SU-DHL-6 (cell line): ENCODE measurements around the gene HCN1.

Experiments used
- H2AFZ ChIP-seq: fragments of 200-600 bp; sonication (generic); 2 replicates; pipeline ENCODE4 v1.6.1; 2014; ENCODE audit warnings: low read depth, mild to moderate bottlenecking, moderate library complexity, mixed read lengths, antibody characterized with exemption, low read length; ENCODE audit not compliant: severe bottlenecking
- H3F3A ChIP-seq: fragments of 200-600 bp; shearing (Covaris generic); 2 replicates; pipeline ENCODE4 v1.6.0; 2016; ENCODE audit warnings: antibody characterized with exemption, mild to moderate bottlenecking; ENCODE audit not compliant: insufficient read depth
- H3K27ac ChIP-seq: fragments of 200-600 bp; sonication (generic); 2 replicates; pipeline ENCODE4 v1.5.1; 2016; ENCODE audit warnings: low read depth, mild to moderate bottlenecking, low read length, moderate library complexity, mixed read lengths
- H3K27me3 ChIP-seq: fragments of 200-600 bp; sonication (generic), shearing (Covaris generic); 2 replicates; pipeline ENCODE4 v1.6.0; 2014; ENCODE audit warnings: mild to moderate bottlenecking, low read length
- H3K36me3 ChIP-seq: fragments of 200-600 bp; sonication (generic); 2 replicates; pipeline ENCODE4 v1.6.1; 2014; ENCODE audit warnings: mild to moderate bottlenecking, low read length, mixed read lengths
- H3K4me2 ChIP-seq: fragments of 300-600, 200-600 bp; shearing (Covaris generic), sonication (generic); 2 replicates; pipeline ENCODE4 v1.6.0; 2014; ENCODE audit warnings: low read length, low read depth, mild to moderate bottlenecking; ENCODE audit not compliant: poor library complexity, severe bottlenecking
- H3K4me3 ChIP-seq: fragments of 200-600 bp; sonication (generic); 2 replicates; pipeline ENCODE4 v1.5.1; 2014; ENCODE audit warnings: antibody characterized with exemption, low read length, mild to moderate bottlenecking, mixed read lengths; ENCODE audit not compliant: insufficient read depth, poor library complexity, severe bottlenecking
- H3K79me2 ChIP-seq: fragments of 200-600 bp; sonication (generic); 2 replicates; pipeline ENCODE4 v1.6.1; 2014; ENCODE audit warnings: mild to moderate bottlenecking, low read length, moderate library complexity; ENCODE audit not compliant: insufficient read depth
- H3K9ac ChIP-seq: fragments of 200-600 bp; sonication (generic); 2 replicates; pipeline ENCODE4 v1.7.0; 2014; ENCODE audit warnings: mild to moderate bottlenecking, low read length
- H3K9me2 ChIP-seq: fragments of 200-600 bp; sonication (generic); replicated peaks from 2 replicates; pipeline ENCODE4 v1.6.1; 2014; ENCODE audit warnings: low read length; ENCODE audit not compliant: insufficient read depth
- H3K9me3 ChIP-seq: fragments of 200-600 bp; sonication (generic); 2 replicates; pipeline ENCODE4 v1.6.1; 2014; ENCODE audit warnings: low read length, mixed read lengths; ENCODE audit not compliant: insufficient read depth
- H4K20me1 ChIP-seq: fragments of 200-600 bp; sonication (generic); 2 replicates; pipeline ENCODE4 v1.6.1; 2014; ENCODE audit warnings: low read depth, mild to moderate bottlenecking, antibody characterized with exemption, low read length, moderate library complexity, mixed read lengths
- CTCF ChIP-seq: fragments of 200-600 bp; sonication (generic); IDR thresholded peaks from one replicate; pipeline ENCODE4 v1.5.1; 2017; ENCODE audit warnings: antibody characterized with exemption, mild to moderate bottlenecking, low read length, moderate library complexity; ENCODE audit not compliant: insufficient read depth, poor library complexity, severe bottlenecking
- EZH2phosphoT487 ChIP-seq: fragments of 200-600 bp; sonication (generic), shearing (Covaris generic); conservative IDR thresholded peaks from 2 replicates; pipeline ENCODE4 v1.6.1; 2018; ENCODE audit warnings: mild to moderate bottlenecking, antibody characterized with exemption, low read length, moderate library complexity, mixed read lengths

HCN1 gene

GRCh38 chr5:45725537-45725936 lies 29.4 kb upstream of the HCN1 start:
- Histone ChIP-seq H3F3A (no peaks in the 10 kb centered on the region), H3K4me3 (no peak overlapping the region), H3K27me3 (no peaks in the 10 kb centered on the region), H3K27ac (no peak overlapping the region), H2AFZ (no peak overlapping the region), H3K79me2 (no peaks in the 10 kb centered on the region), H3K9me3 (no peaks in the 10 kb centered on the region), H3K9ac (no peak overlapping the region), H4K20me1 (no peaks in the 10 kb centered on the region), H3K36me3 (no peaks in the 10 kb centered on the region), H3K4me2 (no peak overlapping the region), H3K9me2 (no peaks in the 10 kb centered on the region)
- no peak for TF ChIP-seq CTCF
- no peak for TF ChIP-seq EZH2phosphoT487

GRCh38 chr5:45697201-45697600 lies 1.0 kb upstream of the HCN1 start:
- Histone ChIP-seq H3K36me3 (no peaks in the 10 kb centered on the region), H3K4me3 (no peak overlapping the region), H3K9me3 (no peaks in the 10 kb centered on the region), H3K27me3 (no peaks in the 10 kb centered on the region), H4K20me1 (no peaks in the 10 kb centered on the region), H3K4me2 (no peak overlapping the region), H3K27ac (no peak overlapping the region), H3K9me2 (no peaks in the 10 kb centered on the region), H3K79me2 (no peaks in the 10 kb centered on the region), H2AFZ (no peak overlapping the region), H3K9ac (no peak overlapping the region), H3F3A (no peaks in the 10 kb centered on the region)
- no peak for TF ChIP-seq CTCF
- TF ChIP-seq EZH2phosphoT487 = no peak

- Histone ChIP-seq H3K27me3 (no peaks in the 10 kb centered on the region), H3K9me2 (no peaks in the 10 kb centered on the region), H3K9ac (no peak overlapping the region), H3K27ac (no peak overlapping the region), H2AFZ (no peak overlapping the region), H3K4me3 (no peak overlapping the region), H3F3A (no peaks in the 10 kb centered on the region), H3K79me2 (no peaks in the 10 kb centered on the region), H3K9me3 (no peaks in the 10 kb centered on the region), H3K36me3 (no peaks in the 10 kb centered on the region), H3K4me2 (no peak overlapping the region), H4K20me1 (no peaks in the 10 kb centered on the region)
- TF ChIP-seq CTCF = no peak
Observed at GRCh38 chr5:45695804-45696156, 400 bp downstream of the HCN1 start.
